Ovary (tissue), 9 donors: ENCODE measurements around the gene FGF5. TPM values are rescaled to one million over a fixed set of nuclear protein-coding genes. Genes with fewer than 3 reads are reported as not detected.

ENCODE experiments used
- DNase-seq, 5 donors: peaks; one replicate each; pipeline ENCODE4 v3.0.0-alpha.2; 2019 to 2020
- H3K27ac ChIP-seq, 2 donors: fragments of 200-600 bp; one replicate each; pipeline versions ENCODE4 v1.5.1 to v1.8.0; 2019 to 2022
- H3K27me3 ChIP-seq: fragments of 200-600 bp; one replicate; pipeline ENCODE4 v1.8.0; 2022
- H3K36me3 ChIP-seq: fragments of 200-600 bp; sonication (generic); one replicate; pipeline ENCODE4 v1.5.1; 2019
- H3K4me1 ChIP-seq: one replicate; pipeline ENCODE4 v1.8.1; 2013; ENCODE audit warnings: mild to moderate bottlenecking, moderate library complexity; ENCODE audit not compliant: insufficient read depth
- H3K4me3 ChIP-seq: fragments of 200-600 bp; sonication (generic); one replicate; pipeline ENCODE4 v1.5.1; 2017
- H3K9me3 ChIP-seq, 2 donors: fragments of 200-600 bp in 1 of 2; sonication (generic) in 1 of 2; one replicate each; pipeline versions ENCODE4 v1.5.1 to v1.8.1; 2013 to 2019; ENCODE audit warnings: mild to moderate bottlenecking in 1 of 2, moderate library complexity in 1 of 2
- CTCF ChIP-seq, 3 donors: fragments of 450-650 bp in 2 of 3; fragments of 200-600 bp in 1 of 3; IDR thresholded peaks; one replicate each; pipeline versions ENCODE4 v1.5.1 to v1.8.0; 2016 to 2022; ENCODE audit warnings: antibody characterized with exemption in 3 of 3, mild to moderate bottlenecking in 1 of 3
- EP300 ChIP-seq: sonication (generic); formaldehyde crosslinking; IDR thresholded peaks from one replicate; pipeline ENCODE4 v1.6.1; 2017; ENCODE audit warnings: antibody characterized with exemption
- POLR2A ChIP-seq: fragments of 450-650 bp; IDR thresholded peaks from one replicate; pipeline ENCODE4 v1.6.1; 2017; ENCODE audit warnings: antibody characterized with exemption, mild to moderate bottlenecking, moderate library complexity
- WGBS, 3 donors: extraction: QIAGEN DNeasy Blood & Tissue Kit in 1 of 3; methylation state at CpG; one replicate each; pipeline versions ENCODE4 v1.1.5 to v1.1.7; 2013 to 2017; 5-methylcytosine and 5-hydroxymethylcytosine counted together
- intact Hi-C, 4 donors: fragments of 100-400 bp; cut with DNase I; formaldehyde crosslinking; loops; one replicate each; pipeline versions ENCODE4 v1.11.0 to v1.15.1; 2022 to 2023
- polyA plus RNA-seq, 2 donors: library from polyadenylated mRNA; stranded (reverse); fragments of 200-250 nt in 1 of 2; fragments of 350-450 nt in 1 of 2; fragmentation: Illumina TruSeq in 1 of 2; extraction: RNeasy Lipid Tissue Mini Kit (QIAGEN cat#74804) in 1 of 2; gene quantifications; one replicate each; pipeline ENCODE4 v1.2.3, GENCODE V29; 2013 to 2014
- total RNA-seq, 7 donors: library from RNA; depleted of rRNA in 2 of 7; stranded (reverse); fragments of >200 nt in 2 of 7; fragmentation: NEBNext Ultra II Directional in 3 of 7; extraction: Animal tissue kit (Norgen Biotek cat#: 25700) in 3 of 7; gene quantifications; one replicate each; pipeline versions ENCODE4 v1.1.0 to v1.2.4, GENCODE V29; 2016 to 2023
- donor health status: DM: no; HTN: no; CAD: no; lungs with moderate emphysema.
- donor health status: DM: no; HTN: no; CAD: no.
- donor health status: Bipolar disorder and iron deficiency.
- donor health status: DM: yes; HTN: yes; CAD: no.
- donor health status: DM: no; HTN: no; CAD: no.
- donor health status: DM: yes; HTN: yes; CAD: no.

Gene FGF5
- total and polyA plus RNA-seq, 9 donors: 0.03 to 1.8 (median 0.19) TPM; not detected in 3

DNA sequence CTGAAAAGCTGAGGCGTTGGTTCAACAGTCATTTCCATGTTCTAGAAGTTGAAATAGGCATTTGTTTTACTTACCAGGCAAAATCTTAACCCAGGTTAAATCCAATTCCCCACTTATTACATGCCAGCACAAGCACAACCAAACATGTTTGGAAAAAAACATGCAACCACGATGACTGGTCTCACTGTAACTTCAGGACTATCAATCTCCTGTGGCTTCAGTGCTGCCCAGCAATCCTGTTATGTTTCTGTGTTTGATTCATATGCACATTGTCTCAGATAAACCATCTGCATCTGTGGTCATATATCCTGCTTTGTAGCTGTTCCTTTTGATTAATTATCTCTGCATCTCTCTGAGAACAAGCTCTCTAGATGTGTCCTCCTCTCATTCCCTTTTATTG, 40.9 kb upstream of the FGF5 start:
- no peak overlapping the region for H3K4me3 ChIP-seq
- H3K9me3 ChIP-seq: no peaks in the 10 kb centered on the region
- DNase-seq: no peak
- H3K4me1 ChIP-seq: no peaks in the 10 kb centered on the region
- no peaks in the 10 kb centered on the region for H3K27me3 ChIP-seq
- H3K36me3 ChIP-seq: no peaks in the 10 kb centered on the region
- intact Hi-C loops: no loop called here
- WGBS, 3 donors: 68 to 90% (median 82%) methylated on average over 2 of the region's 2 CpGs
- TF ChIP-seq POLR2A (no peak), CTCF (IDR thresholded peaks at IDR 0.05) (no peak), EP300 (no peak)
- no peak overlapping the region for H3K27ac ChIP-seq

DNA sequence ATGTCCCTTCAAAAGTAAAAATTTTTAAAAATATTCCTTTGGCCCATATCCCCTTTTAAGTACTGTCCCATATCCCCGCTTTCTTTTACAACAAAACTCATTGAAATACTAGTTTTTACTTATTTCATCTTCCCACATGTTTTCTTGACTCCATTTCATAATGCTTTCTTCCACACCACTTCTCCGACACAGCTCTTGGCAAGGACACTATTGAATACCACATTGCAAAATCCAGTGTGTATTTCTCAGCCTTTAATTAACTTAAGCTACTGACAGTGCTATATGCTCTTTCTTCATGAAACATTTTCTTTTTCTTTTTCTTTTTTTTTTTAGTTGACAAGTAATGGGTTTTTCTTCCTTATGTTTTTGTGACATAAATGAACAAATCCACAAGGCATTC, 40.4 kb upstream of the FGF5 start:
- WGBS, 3 donors: 43 to 80% (median 44%) methylated on average over 2 of the region's 2 CpGs
- Histone ChIP-seq H3K9me3 (no peaks in the 10 kb centered on the region), H3K4me1 (no peaks in the 10 kb centered on the region), H3K4me3 (no peak overlapping the region), H3K27me3 (no peaks in the 10 kb centered on the region), H3K27ac (no peak overlapping the region), H3K36me3 (no peaks in the 10 kb centered on the region)
- TF ChIP-seq CTCF (IDR thresholded peaks at IDR 0.05): no peak
- no peak for TF ChIP-seq POLR2A
- TF ChIP-seq EP300: no peak
- no peak for DNase-seq
- intact Hi-C loops: no loop called here

GRCh38 chr4:80228460-80228859, 38.0 kb upstream of the FGF5 start:
- H3K4me3 ChIP-seq: no peak overlapping the region
- no peaks in the 10 kb centered on the region for H3K9me3 ChIP-seq
- no peak overlapping the region for H3K27ac ChIP-seq
- TF ChIP-seq EP300: no peak
- TF ChIP-seq POLR2A: no peak
- no peak for TF ChIP-seq CTCF (IDR thresholded peaks at IDR 0.05)
- H3K4me1 ChIP-seq: no peaks in the 10 kb centered on the region
- intact Hi-C loops: no loop called here
- H3K36me3 ChIP-seq: no peaks in the 10 kb centered on the region
- H3K27me3 ChIP-seq: no peaks in the 10 kb centered on the region
- no peak for DNase-seq

- intact Hi-C loops: no loop called here
- Histone ChIP-seq H3K9me3 (no peaks in the 10 kb centered on the region), H3K27me3 (no peaks in the 10 kb centered on the region), H3K4me1 (no peaks in the 10 kb centered on the region), H3K36me3 (no peaks in the 10 kb centered on the region), H3K27ac (no peak overlapping the region), H3K4me3 (no peak overlapping the region)
- TF ChIP-seq EP300 (no peak), POLR2A (no peak), CTCF (IDR thresholded peaks at IDR 0.05) (no peak)
- no peak for DNase-seq
- WGBS, 3 donors: 52 to 68% (median 57%) methylated on average over 2 of the region's 2 CpGs
Measured at GRCh38 chr4:80229128-80229527, 37.3 kb upstream of the FGF5 start.

GRCh38 chr4:80229590-80229989, 36.9 kb upstream of the FGF5 start:
- H3K9me3 ChIP-seq: no peaks in the 10 kb centered on the region
- H3K4me3 ChIP-seq: no peak overlapping the region
- no peak overlapping the region for H3K27ac ChIP-seq
- TF ChIP-seq CTCF (IDR thresholded peaks at IDR 0.05) (no peak), EP300 (no peak), POLR2A (no peak)
- WGBS, 3 donors: 68 to 93% (median 89%) methylated on average over 2 of the region's 2 CpGs
- no peak for DNase-seq
- H3K36me3 ChIP-seq: no peaks in the 10 kb centered on the region
- intact Hi-C loops: no loop called here
- H3K27me3 ChIP-seq: no peaks in the 10 kb centered on the region
- no peaks in the 10 kb centered on the region for H3K4me1 ChIP-seq
